NCI-H2227 treated with DMSO at 0.1 percent for 48 hours (cell line): ENCODE data around the gene PAX2.

Source experiments
- DNase-seq: peaks from one replicate; lab custom pipeline; 2025; lab: John Stamatoyannopoulos, UW

Gene PAX2

DNA sequence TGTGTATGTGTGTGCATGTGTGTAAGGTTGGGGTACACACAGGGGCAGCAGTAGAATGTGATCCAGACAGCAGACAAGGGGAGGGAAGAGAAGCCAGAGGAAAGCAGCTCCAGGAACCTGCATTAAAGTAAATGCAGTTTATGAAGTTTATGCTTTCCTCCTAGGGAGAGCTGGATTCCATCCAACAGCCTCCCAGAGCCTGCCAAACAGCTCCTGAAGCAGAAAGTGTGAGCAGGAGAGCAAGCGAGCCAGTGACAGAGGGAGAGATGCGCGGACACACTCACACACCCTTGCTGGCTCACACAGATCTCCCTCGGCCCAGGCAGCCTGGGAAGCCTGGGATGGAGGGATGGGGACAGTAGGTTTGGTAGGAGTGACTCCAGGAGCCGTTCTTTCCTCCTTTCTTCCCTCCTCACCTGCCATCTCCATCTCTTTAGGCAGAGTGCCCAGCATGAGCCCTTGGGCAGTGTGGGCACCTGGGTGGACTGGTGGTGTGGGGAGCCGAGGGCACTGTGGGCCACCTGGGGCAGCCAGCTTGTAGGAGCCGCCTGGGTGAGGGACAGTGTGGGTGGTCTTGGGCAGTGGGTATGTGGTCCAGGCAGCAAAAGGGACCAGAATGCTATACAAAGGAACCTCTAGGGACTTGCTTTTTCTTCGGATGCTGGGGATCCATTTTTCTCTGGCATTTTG is 46.1 kb downstream of the PAX2 start:
- DNase-seq = no peak

DNA sequence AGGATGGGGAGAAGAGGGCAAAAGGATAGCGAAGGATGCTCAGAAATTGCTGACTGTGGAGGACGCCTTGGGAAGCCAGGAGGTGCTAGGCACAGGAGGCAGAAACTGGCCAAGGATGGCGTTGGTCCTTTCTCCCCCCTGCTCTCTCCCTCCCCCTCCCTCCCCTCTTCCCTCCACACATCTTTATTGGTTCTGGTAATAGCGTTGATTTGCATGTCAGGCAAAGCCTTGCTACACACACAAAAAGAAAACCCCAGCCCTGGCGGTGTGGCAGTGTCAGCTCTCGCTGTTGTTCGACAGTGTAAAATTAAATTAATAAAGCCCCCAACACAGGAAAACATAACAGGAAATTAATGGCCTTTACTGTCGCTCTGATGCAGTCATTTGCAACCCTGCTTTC is 47.2 kb downstream of the PAX2 start:
- no peak for DNase-seq

GRCh38 chr10:100793055-100793454 is 47.7 kb downstream of the PAX2 start:
- no peak for DNase-seq

GRCh38 chr10:100799881-100800280 is 54.5 kb downstream of the PAX2 start:
- no peak for DNase-seq

DNA sequence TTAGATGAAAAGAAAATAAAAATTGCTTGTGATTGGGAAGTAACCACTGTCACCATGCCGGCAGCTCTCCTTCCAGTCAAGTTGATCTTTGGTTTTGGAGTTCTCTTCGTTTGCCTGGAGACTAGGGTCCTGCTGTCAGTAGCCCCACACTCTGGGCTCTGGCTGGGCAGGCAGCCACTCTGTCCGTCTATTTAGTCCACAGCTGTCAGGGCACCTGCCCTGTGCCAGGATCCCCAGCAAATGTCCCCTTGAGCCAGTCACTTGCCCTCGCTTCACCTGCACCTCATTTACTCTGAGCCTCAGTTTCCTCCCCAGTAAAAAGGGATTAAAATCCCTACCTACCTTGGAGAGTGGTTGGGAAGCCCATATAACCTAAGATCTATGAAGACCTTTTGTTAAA is 55.5 kb downstream of the PAX2 start:
- DNase-seq = no peak

DNA sequence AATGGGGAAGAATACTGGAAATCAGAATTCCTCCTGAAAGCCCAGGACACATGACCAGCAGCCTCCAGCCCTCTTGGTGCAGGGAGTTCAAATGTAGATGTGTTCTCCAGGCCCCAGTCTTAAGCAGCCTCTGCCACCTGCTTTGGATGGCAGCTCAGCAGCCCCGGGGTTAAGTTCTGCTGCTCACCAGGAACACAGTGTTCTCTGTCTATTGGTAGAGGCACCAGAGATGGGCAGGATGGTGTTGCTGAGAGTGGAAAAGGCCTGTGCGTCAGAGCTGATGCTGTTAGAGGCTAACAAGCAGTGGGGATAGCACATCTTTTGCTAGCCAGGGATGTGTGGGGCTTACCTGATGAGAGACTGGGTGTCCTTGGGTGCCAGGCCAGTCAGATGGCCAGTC is 56.8 kb downstream of the PAX2 start:
- no peak for DNase-seq

DNA sequence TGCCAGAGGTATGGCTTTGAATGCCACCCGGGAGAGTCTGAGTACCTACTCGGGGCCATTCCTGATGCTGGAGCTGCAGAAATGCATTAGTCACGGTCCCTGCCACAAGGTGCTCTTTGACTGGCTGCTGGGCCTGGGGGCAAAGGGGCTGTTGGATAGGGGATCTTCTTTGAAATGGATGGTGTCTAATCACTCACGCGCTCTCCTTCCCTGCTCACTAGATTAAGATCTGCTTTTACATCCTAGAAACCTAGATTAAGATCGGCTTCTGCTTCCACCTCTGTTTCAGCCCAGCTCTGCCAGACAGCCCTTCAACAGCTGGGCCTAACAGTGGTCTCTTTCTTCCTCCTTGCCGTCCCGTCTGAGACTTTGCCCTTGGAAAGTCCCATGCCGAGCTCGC is 57.2 kb downstream of the PAX2 start:
- DNase-seq = no peak

DNA sequence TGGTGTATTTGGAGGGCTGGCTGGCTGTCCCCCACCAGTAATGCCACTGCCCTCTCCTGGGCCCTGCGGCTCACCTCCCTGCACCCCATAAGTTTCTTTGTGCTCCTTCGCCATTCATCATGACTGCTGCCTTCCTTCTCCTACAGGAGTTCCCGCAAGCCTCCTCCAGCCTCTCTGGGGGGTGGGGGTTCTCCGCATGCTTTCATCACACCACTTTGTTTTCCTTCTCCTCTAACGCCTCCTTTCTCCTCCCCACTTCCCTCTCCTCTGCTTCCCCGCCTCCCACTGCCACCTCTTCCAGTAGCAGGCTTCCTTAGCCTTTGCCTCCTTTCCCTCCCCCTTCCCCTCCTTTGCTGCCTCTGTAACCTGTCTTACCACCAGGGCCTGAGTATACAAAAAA is 58.1 kb downstream of the PAX2 start:
- no peak for DNase-seq

GRCh38 chr10:100803908-100804307 is 58.5 kb downstream of the PAX2 start:
- DNase-seq = no peak

DNA sequence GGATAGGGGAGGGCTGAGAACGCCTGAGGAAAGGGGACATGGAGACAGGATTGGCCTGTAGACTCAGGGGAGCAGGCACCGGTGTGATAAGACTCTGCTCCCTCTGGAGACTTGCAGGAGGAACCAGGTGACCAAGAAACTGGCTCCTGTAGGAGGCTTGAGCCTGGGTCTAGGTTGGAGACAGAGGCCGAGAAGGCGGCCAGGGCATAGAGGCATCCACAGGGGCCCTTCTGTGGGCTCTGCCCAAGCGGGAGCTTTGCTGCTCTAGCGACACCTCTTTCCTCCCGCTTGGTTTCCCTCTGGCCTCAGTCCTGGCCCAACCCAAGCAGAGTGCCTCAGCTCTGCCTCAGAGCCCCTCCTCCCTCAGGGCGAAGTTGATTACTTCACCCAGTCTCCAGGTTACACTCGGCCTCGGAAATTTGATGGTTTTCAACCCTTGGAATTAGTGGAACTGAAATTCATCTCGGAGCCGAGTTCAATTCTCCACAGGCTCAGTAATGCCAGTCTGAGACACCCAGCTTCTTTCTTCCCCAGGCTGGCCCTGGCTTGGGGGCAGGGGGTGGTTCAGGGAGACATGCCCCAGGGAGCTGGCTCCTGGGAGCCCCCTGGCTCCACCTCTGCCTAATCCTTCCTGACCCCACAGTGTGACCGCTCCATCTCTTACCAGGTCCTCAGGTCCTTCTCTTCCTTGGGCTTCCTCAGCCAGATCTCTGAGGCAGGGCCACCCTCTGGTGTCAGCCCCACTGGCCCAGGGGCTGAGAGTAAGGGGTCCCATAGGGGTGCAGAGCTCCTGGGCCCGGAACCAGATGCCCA is 60.4 kb downstream of the PAX2 start:
- DNase-seq = no peak

DNA sequence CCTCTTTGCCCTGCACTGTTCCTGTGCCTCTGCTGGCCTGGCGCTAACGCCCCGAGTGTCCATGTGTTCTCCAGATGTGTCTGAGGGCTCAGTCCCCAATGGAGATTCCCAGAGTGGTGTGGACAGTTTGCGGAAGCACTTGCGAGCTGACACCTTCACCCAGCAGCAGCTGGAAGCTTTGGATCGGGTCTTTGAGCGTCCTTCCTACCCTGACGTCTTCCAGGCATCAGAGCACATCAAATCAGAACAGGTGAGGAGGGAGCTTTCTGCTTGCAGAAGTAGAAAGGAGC is 60.9 kb downstream of the PAX2 start:
- no peak for DNase-seq

DNA sequence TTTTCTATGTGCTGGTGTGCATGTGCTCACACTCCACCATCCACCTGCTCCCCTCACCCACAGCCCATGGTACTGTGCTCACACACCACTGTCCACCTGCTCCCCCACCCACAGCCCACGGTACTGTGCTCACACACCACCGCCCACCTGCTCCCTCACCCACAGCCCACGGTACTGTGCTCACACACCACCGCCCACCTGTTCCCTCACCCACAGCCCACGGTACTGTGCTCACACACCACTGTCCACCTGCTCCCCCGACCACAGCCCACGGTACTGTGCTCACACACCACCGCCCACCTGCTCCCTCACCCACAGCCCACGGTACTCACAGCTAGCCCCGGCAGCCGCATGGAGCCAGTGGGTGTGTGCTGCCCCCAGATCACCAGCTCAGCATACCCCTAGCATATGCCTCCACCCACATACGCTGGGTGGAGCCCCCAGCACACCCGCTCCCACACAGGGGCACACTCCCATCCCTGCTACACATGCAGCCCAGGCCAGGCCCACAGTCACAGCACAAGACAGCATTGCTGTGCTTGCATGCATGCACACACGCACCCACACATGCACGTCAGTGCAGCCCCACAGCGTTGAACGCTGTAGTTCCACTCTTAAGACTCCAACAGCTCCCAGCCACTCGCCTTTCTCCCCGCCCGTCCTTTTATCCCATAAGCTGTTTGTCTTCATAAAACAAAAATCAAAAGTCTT is 62.0 kb downstream of the PAX2 start:
- DNase-seq = no peak

DNA sequence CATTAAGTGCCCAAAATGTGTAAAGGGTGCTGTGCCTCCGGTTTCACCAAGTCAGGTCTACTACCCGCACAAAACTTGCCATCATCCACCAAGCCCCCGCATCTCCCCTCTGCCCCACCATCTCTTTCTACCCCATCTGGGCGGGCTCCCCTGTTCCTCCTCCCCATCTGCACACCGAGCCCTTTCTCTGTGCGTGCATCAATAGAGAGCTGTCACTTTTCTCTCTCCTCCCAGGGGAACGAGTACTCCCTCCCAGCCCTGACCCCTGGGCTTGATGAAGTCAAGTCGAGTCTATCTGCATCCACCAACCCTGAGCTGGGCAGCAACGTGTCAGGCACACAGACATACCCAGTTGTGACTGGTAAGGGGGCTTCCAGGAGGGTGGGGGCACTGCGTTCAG is 63.5 kb downstream of the PAX2 start:
- DNase-seq = no peak

DNA sequence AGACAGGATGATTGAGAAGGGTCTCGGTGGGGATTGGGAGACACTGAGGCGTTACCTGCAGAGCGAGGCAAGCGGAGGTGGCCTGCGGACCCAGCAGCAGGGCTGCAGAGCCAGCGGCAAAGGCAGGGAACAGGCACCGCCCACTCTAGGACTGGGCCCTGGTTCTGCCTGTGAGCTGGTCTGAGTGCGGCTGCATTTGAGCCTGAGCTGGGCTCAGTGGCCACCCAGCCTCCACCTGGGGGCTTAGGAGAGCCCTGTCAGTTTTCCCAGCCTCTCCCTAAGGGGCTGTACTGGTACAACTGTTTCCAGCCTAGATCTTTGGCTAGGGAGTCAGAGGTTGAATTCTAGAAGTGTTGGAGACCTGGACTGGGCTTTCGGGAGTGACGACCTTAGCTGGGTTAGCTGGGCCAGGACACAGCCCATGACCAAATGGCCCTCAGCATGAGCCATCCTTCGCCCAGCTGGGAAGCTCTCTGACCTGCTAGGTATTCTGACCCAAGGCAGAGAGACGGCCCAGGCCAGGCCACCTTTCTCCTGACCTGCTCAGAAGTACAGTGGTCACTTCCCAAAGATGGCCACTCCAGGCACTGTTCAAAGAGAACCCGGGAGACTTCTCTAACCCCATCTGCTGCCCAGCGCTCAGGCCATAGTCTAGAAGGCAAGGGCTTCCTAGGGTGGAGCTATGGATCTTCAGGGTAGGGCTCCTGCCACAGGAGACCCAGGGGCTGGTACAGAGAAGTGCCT is 64.9 kb downstream of the PAX2 start:
- DNase-seq = no peak

GRCh38 chr10:100810835-100811116 is 65.4 kb downstream of the PAX2 start:
- DNase-seq = no peak

GRCh38 chr10:100811261-100811660 is 65.9 kb downstream of the PAX2 start:
- DNase-seq = no peak

- no peak for DNase-seq
These were observed 66.7 kb downstream of the PAX2 start for GRCh38 chr10:100811752-100812750.

DNA sequence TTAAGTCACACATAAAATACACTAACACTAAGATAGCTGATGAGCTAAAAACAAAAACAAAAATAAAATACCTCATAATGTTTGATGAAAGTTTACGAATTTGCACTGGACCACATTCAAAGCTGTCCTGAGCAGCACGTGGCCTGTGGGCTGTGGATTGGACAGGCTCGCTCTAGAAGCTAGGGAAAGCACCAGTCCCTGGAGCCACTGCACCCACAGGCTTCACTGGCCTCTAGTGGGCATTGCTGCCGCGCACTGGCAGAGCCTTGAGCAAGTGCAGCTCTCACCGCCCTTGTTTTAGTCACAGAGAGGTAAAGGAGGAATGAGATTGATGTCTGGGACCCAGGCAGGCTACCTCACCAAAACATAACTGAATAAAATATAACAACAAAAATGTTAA is 67.6 kb downstream of the PAX2 start:
- DNase-seq = no peak

GRCh38 chr10:100814751-100815474 is 69.5 kb downstream of the PAX2 start:
- no peak for DNase-seq

- DNase-seq = no peak
These were observed 71.3 kb downstream of the PAX2 start for GRCh38 chr10:100816671-100817070.

DNA sequence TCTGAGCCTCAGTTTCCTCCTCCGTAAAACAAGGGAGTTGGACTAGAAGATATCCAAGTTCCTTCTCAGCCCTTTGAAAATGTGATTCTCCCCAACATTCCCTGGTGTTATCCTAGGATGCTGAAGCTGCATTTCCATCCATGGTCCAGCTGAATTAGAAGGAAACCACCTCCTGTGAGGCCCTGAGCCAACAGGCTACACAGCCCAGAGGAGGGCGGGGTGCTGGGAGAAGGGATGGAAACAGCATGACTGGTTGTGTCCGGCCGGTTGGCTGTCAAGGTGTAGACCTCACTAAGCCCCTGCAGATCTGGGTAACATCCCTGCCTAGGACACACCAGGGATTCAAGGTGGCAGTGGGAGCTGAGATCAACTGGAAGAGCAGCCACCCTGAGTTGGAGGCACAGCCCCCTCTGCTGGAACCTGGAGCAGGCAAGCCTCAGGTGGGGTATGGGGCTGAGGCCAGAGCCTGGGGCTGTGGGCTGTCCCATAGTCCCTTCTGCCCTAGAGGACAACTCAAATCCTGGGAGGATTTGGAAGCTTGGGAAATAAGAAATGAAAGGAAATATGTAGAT is 72.0 kb downstream of the PAX2 start:
- no peak for DNase-seq
